Measurements from ENCODE around the gene PMEPA1. TPM values are rescaled to one million over a fixed set of nuclear protein-coding genes. Genes with fewer than 3 reads are reported as not detected.

Gene PMEPA1
- total and polyA plus RNA-seq, 10 of the 15 experiments (the other 5 are each of a cell fraction or from before 2014, with no cell fraction given) = 0.02 to 0.10 (median 0.04) TPM; not detected in 3

DNA sequence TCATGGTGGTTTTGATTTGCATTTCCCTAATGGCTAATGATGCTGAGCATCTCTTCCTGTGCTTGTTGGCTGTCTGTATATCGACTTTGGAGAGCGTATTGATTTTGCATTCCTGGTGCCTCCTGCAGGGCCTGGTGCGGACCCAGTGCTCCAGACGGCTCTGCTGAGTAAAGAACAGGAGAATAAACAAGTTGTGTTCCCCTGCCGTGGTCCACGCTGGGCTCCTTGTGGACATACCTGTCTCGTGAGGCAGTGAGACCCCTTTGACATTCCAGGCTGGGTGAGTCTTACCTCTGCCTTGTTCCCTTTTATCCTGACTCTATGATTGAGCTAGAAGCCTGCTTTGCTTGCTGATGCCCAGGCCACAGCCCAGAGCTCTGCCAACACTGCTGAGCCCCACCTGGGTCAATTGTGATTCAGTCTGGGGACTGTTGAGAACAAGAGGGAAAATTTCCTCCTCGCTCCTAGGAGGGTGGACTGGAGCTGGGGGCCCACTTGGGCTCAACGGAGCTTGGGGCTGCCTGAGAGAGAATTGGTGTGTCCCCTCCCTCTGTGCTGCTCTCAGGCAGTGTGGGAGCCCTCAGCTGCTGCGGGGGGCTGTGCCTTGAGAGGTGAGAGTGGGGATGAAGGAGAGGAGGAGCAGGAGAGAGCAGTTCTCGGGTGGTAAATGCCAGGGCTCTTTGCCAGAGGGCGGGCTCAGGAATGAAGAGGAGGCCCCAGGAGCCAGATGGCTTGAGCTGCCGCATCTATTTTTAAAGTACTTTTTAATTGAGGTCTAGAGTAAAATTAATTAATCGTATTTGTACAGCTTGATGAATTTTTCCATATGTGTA lies 43.7 kb upstream of the PMEPA1 start:
- Histone ChIP-seq H3K4me1 (ENCODE audit: control insufficient read depth, insufficient read depth, low read length) (peaks cover 9% of the 10 kb centered on the region), H3K27me3 (replicated peaks in 1 of 2; ENCODE audit: control insufficient read depth in 2 of 2, insufficient read depth in 2 of 2, low read length in 1 of 2) (peaks cover 0 to 2% of the 10 kb centered on the region in 2 experiments; a peak in 1 of 4 replicates), H3K4me3 (no peak overlapping the region), H4K20me1 (ENCODE audit: control insufficient read depth, insufficient read depth) (no peaks in the 10 kb centered on the region), H3K9ac (ENCODE audit: control insufficient read depth, insufficient read depth, low read length) (no peak overlapping the region), H3K79me2 (ENCODE audit: control insufficient read depth, insufficient read depth, low read length) (no peaks in the 10 kb centered on the region), H3K9me3 (replicated peaks; ENCODE audit: control insufficient read depth, insufficient read depth, low read length) (peaks cover 3% of the 10 kb centered on the region; the same call in 2 of the 3 replicates), H2AFZ (ENCODE audit: control insufficient read depth, low read depth, low read length) (no peak overlapping the region), H3K27ac (ENCODE audit: control insufficient read depth, insufficient read depth) (no peak overlapping the region), H3K36me3 (ENCODE audit: control insufficient read depth in 2 of 2, insufficient read depth in 2 of 2, low read length in 1 of 2) (no peaks in the 10 kb centered on the region), H3K4me2 (ENCODE audit: control insufficient read depth, insufficient read depth) (no peak overlapping the region)
- 38% methylated on average over 12 of the region's 14 CpGs for WGBS (ENCODE audit: insufficient coverage, insufficient replicate concordance, low lambda C conversion rate, missing lambda C conversion rate)
- SMC1A ChIA-PET (ENCODE audit: uncharacterized antibody, unreplicated experiment) = interaction anchor here (1.5 kb wide), 1 partner anchor 74 kb away, joined by 4 read pairs; no protein-coding TSS in a partner anchor
- CTCF ChIA-PET = no interaction called here
- RAD21 ChIA-PET (ENCODE audit: unreplicated experiment) = no interaction called here
- POLR2A ChIA-PET = no interaction called here
- no TSS peak for BruUV-seq (replicated peaks)
- DNase-seq (ENCODE audit: low read depth, low spot score) (no peak), FAIRE-seq (no peak), ATAC-seq (no peak)
- in situ Hi-C loops (cut with MboI) = no loop called here
- TF ChIP-seq, protein P1, sequence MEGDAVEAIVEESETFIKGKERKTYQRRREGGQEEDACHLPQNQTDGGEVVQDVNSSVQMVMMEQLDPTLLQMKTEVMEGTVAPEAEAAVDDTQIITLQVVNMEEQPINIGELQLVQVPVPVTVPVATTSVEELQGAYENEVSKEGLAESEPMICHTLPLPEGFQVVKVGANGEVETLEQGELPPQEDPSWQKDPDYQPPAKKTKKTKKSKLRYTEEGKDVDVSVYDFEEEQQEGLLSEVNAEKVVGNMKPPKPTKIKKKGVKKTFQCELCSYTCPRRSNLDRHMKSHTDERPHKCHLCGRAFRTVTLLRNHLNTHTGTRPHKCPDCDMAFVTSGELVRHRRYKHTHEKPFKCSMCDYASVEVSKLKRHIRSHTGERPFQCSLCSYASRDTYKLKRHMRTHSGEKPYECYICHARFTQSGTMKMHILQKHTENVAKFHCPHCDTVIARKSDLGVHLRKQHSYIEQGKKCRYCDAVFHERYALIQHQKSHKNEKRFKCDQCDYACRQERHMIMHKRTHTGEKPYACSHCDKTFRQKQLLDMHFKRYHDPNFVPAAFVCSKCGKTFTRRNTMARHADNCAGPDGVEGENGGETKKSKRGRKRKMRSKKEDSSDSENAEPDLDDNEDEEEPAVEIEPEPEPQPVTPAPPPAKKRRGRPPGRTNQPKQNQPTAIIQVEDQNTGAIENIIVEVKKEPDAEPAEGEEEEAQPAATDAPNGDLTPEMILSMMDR (IDR thresholded peaks at IDR 0.05 in 2 of 3, conservative IDR thresholded peaks at IDR 0.05 in 1 of 3; ENCODE audit: control insufficient read depth in 2 of 3, extremely low read depth in 1 of 3, insufficient read depth in 1 of 3, low read depth in 3 of 3, low read length in 3 of 3) = no peak
- no peak for TF ChIP-seq NFXL1 (IDR thresholded peaks at IDR 0.05; ENCODE audit: borderline replicate concordance)
- TF ChIP-seq, protein P2, sequence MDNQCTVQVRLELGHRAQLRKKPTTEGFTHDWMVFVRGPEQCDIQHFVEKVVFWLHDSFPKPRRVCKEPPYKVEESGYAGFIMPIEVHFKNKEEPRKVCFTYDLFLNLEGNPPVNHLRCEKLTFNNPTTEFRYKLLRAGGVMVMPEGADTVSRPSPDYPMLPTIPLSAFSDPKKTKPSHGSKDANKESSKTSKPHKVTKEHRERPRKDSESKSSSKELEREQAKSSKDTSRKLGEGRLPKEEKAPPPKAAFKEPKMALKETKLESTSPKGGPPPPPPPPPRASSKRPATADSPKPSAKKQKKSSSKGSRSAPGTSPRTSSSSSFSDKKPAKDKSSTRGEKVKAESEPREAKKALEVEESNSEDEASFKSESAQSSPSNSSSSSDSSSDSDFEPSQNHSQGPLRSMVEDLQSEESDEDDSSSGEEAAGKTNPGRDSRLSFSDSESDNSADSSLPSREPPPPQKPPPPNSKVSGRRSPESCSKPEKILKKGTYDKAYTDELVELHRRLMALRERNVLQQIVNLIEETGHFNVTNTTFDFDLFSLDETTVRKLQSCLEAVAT (IDR thresholded peaks at IDR 0.05) = no peak
- TF ChIP-seq RELA (IDR thresholded peaks at IDR 0.05; ENCODE audit: borderline replicate concordance, partially characterized antibody) = no peak
- TF ChIP-seq, protein P3, sequence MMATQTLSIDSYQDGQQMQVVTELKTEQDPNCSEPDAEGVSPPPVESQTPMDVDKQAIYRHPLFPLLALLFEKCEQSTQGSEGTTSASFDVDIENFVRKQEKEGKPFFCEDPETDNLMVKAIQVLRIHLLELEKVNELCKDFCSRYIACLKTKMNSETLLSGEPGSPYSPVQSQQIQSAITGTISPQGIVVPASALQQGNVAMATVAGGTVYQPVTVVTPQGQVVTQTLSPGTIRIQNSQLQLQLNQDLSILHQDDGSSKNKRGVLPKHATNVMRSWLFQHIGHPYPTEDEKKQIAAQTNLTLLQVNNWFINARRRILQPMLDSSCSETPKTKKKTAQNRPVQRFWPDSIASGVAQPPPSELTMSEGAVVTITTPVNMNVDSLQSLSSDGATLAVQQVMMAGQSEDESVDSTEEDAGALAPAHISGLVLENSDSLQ (IDR thresholded peaks at IDR 0.05) = no peak
- TF ChIP-seq SIN3A (IDR thresholded peaks at IDR 0.05; ENCODE audit: low read depth, low read length) = no peak
- no peak for TF ChIP-seq NR2C1 (IDR thresholded peaks at IDR 0.05)
- TF ChIP-seq PAX5 (IDR thresholded peaks at IDR 0.05; ENCODE audit: borderline replicate concordance, low read depth, low read length) = no peak
- TF ChIP-seq MTA3 (IDR thresholded peaks at IDR 0.05; ENCODE audit: borderline replicate concordance, low read length) = no peak
- TF ChIP-seq, protein P4, sequence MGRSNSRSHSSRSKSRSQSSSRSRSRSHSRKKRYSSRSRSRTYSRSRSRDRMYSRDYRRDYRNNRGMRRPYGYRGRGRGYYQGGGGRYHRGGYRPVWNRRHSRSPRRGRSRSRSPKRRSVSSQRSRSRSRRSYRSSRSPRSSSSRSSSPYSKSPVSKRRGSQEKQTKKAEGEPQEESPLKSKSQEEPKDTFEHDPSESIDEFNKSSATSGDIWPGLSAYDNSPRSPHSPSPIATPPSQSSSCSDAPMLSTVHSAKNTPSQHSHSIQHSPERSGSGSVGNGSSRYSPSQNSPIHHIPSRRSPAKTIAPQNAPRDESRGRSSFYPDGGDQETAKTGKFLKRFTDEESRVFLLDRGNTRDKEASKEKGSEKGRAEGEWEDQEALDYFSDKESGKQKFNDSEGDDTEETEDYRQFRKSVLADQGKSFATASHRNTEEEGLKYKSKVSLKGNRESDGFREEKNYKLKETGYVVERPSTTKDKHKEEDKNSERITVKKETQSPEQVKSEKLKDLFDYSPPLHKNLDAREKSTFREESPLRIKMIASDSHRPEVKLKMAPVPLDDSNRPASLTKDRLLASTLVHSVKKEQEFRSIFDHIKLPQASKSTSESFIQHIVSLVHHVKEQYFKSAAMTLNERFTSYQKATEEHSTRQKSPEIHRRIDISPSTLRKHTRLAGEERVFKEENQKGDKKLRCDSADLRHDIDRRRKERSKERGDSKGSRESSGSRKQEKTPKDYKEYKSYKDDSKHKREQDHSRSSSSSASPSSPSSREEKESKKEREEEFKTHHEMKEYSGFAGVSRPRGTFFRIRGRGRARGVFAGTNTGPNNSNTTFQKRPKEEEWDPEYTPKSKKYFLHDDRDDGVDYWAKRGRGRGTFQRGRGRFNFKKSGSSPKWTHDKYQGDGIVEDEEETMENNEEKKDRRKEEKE (IDR thresholded peaks at IDR 0.05) = no peak
- TF ChIP-seq, protein P5, sequence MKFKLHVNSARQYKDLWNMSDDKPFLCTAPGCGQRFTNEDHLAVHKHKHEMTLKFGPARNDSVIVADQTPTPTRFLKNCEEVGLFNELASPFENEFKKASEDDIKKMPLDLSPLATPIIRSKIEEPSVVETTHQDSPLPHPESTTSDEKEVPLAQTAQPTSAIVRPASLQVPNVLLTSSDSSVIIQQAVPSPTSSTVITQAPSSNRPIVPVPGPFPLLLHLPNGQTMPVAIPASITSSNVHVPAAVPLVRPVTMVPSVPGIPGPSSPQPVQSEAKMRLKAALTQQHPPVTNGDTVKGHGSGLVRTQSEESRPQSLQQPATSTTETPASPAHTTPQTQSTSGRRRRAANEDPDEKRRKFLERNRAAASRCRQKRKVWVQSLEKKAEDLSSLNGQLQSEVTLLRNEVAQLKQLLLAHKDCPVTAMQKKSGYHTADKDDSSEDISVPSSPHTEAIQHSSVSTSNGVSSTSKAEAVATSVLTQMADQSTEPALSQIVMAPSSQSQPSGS (IDR thresholded peaks at IDR 0.05; ENCODE audit: low read length) = no peak
- intact Hi-C loops (cut with micrococcal nuclease; ENCODE audit: unreplicated experiment) = no loop called here
